Neutrophil (primary cell): ENCODE results near the gene CUTC.
"Not testable (repeated sequence)": the region's sequence is repeated elsewhere in the genome, so short reads cannot be mapped to it uniquely, and the experiment has no call there.

Source experiments
- H3K27ac ChIP-seq: fragments of 200-600 bp; sonication (generic); 2 replicates; pipeline ENCODE4 v1.5.1; 2016; ENCODE audit warnings: mild to moderate bottlenecking, moderate library complexity
- H3K27me3 ChIP-seq: fragments of 200-600 bp; sonication (generic); 2 replicates; pipeline ENCODE4 v1.6.0; 2016; ENCODE audit warnings: mild to moderate bottlenecking
- H3K36me3 ChIP-seq: fragments of 200-600 bp; sonication (generic); 2 replicates; pipeline ENCODE4 v1.5.1; 2017
- H3K4me1 ChIP-seq, 2 experiments: fragments of 200-600 bp in 1 of 2; sonication (generic) in 1 of 2; 1 replicate in 1 of 2; 2 replicates in 1 of 2; pipeline versions ENCODE4 v1.5.1 to v1.6.1; 2013 to 2016; ENCODE audit warnings: low read depth in 1 of 2, low read length in 1 of 2, mild to moderate bottlenecking in 1 of 2, moderate library complexity in 1 of 2; ENCODE audit not compliant: control insufficient read depth in 1 of 2, insufficient read depth in 1 of 2
- H3K4me3 ChIP-seq, 2 experiments: fragments of 200-600 bp in 1 of 2; sonication (generic) in 1 of 2; 1 replicate in 1 of 2; 2 replicates in 1 of 2; pipeline ENCODE4 v1.5.1; 2013 to 2016; ENCODE audit warnings: low read depth in 1 of 2, low read length in 1 of 2, mild to moderate bottlenecking in 1 of 2, moderate library complexity in 1 of 2
- H3K9me3 ChIP-seq: fragments of 200-600 bp; sonication (generic); 2 replicates; pipeline ENCODE4 v1.5.1; 2016
- TF ChIP-seq, protein P1 (sequence below): fragments of 200-600 bp; sonication (generic); IDR thresholded peaks from 2 replicates; pipeline ENCODE4 v1.5.1; 2016; ENCODE audit warnings: antibody characterized with exemption

CUTC gene

DNA sequence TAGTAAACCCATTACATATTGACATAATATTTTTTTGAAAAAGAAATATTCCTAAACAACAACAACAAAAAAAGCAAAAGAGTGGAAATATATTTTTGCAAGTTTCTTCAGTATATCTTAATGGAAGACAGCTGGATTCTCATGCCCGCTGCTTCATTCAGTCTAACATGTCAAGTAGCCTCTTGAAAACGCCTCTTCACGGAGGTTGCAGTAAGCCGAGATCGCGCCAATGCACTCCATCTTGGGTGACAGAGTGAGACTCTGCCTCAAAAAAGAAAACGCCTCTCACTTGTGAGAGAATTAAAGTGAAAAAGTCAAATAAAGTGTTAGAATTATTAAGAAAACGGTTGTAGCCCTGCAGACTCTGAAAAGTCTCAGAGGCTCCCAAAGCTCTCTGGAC, 1.3 kb downstream of the CUTC start:
- Histone ChIP-seq H3K9me3 (no peaks in the 10 kb centered on the region), H3K27me3 (no peaks in the 10 kb centered on the region), H3K4me3 (no peak overlapping the region), H3K4me1 (peaks cover 27 to 29% of the 10 kb centered on the region in 2 experiments), H3K27ac (no peak overlapping the region), H3K36me3 (peaks cover 32% of the 10 kb centered on the region)
- TF ChIP-seq, protein P1, sequence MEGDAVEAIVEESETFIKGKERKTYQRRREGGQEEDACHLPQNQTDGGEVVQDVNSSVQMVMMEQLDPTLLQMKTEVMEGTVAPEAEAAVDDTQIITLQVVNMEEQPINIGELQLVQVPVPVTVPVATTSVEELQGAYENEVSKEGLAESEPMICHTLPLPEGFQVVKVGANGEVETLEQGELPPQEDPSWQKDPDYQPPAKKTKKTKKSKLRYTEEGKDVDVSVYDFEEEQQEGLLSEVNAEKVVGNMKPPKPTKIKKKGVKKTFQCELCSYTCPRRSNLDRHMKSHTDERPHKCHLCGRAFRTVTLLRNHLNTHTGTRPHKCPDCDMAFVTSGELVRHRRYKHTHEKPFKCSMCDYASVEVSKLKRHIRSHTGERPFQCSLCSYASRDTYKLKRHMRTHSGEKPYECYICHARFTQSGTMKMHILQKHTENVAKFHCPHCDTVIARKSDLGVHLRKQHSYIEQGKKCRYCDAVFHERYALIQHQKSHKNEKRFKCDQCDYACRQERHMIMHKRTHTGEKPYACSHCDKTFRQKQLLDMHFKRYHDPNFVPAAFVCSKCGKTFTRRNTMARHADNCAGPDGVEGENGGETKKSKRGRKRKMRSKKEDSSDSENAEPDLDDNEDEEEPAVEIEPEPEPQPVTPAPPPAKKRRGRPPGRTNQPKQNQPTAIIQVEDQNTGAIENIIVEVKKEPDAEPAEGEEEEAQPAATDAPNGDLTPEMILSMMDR, result no peak

DNA sequence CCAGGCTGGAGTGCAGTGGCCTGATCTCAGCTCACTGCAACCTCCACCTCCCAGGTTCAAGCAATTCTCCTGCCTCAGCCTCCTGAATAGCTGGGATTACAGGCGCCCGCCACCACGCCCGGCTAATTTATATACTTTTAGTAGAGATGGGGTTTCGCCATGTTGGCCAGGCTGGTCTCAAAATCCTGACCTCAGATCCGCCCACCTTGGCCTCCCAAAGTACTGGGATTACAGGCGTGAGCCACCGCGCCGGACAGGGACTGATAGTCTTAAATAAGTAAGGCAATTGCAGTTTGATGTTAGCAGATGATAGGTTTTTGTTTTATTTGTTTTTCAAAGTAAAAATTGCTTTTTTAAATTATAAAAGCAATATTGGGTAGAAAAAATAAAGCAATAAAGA, 2.1 kb downstream of the CUTC start:
- H3K36me3 ChIP-seq, result peaks cover 25% of the 10 kb centered on the region
- not testable (repeated sequence) for H3K27me3 ChIP-seq, H3K4me3 ChIP-seq, H3K9me3 ChIP-seq, H3K27ac ChIP-seq
- H3K4me1 ChIP-seq, result peaks cover 27 to 29% of the 10 kb centered on the region in 2 experiments

DNA sequence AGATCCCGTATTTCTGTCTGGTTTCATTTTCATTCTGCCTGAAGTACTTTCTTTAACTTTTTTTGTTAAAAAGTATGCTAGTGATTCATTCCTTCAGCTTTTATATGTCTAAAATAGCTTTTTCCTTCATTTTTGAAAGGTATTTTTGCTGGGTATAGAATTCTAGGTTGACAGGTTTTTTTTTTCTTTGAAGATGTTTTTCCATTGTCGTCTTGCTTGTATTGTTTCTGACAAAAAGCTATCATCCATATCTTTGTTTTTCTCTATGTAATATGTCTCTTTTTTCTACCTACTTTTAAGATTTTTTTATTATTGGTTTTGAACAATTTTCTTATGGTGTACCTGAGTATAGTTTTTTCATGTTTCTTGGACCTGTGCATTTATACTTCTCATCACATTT, 8.2 kb downstream of the CUTC start:
- TF ChIP-seq, protein P1, result no peak

DNA sequence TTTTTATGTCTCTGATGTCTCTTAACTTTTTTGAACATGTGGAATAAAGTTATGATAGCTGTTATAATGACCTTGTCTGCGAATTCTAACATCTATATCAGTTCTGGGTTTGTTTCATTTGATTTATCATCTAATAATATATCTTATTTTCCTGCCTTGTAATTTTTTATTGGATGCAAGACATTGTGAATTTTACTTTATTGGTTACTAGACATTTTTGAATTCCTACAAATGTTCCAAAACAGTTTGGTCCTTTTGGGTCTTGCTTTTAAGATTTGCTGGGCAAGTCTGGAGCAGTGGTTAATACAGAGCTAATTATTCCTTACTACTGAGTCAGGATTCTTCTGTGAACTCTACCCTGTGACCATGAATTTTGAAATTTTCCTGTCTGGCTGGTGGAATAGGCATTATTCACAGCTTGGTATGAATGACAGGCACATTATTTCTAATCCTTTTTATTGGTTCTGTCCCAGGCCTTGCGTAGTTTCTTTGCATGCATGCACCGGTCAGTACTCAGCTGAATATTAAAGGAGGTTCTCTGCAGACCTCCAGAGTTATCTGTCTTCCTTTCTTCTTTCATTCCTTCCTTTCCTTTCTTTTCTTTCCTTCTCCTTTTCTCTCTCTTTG, 9.0 kb downstream of the CUTC start:
- Histone ChIP-seq H3K4me3 (no peak overlapping the region), H3K36me3 (peaks cover 83% of the 10 kb centered on the region), H3K4me1 (no peaks in the 10 kb centered on the region), H3K27ac (no peak overlapping the region), H3K9me3 (peaks cover 4% of the 10 kb centered on the region), H3K27me3 (no peaks in the 10 kb centered on the region)
- TF ChIP-seq, protein P1, result no peak

More for the DNA sequence above, 8.2 kb downstream of the CUTC start:
- no peak overlapping the region for H3K27ac ChIP-seq
- H3K27me3 ChIP-seq, result no peaks in the 10 kb centered on the region
- H3K4me3 ChIP-seq, result no peak overlapping the region
- H3K36me3 ChIP-seq, result peaks cover 77% of the 10 kb centered on the region
- no peaks in the 10 kb centered on the region for H3K4me1 ChIP-seq
- H3K9me3 ChIP-seq, result peaks cover 4% of the 10 kb centered on the region

DNA sequence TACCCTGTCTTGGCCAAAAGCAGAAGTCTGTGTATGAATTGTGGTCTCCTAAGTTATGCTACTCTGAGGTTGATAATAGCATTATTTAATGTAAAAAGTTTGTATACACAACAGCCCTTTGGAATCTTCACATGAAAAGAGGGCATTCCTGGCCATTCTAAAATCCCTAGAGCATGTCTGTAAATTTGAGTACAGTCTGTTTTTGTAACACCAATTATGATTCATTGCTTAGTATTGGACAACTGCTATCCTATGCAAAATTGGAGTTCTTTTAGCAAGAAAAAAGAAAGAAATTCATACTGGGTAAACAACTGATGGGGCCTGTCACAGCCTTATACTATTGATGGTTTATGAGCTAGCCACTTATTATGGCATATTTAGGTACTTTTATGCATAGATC, 10.2 kb downstream of the CUTC start:
- H3K9me3 ChIP-seq, result peaks cover 4% of the 10 kb centered on the region

DNA sequence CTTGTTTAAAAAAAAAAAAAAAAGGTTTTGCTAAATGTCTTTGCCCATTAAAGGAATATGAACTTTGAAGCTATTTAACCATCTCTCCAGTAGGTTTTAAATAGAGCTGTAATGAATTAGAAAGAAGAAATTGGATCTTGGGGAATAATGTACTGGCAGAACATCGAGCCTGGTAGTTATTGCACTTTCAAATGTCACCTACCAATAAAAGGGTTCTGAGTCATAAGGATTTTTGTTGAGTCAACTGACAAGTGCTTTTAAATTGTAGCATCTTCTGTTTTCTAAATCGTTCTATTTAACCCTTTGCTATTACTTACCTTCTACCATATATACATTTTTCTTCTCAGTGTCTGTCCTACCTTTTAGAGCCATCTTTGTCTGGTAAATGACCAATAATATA, 10.7 kb downstream of the CUTC start:
- peaks cover 82% of the 10 kb centered on the region for H3K36me3 ChIP-seq
- H3K9me3 ChIP-seq, result peaks cover 4% of the 10 kb centered on the region
- H3K27me3 ChIP-seq, result no peaks in the 10 kb centered on the region
- H3K4me3 ChIP-seq, result no peak overlapping the region
- TF ChIP-seq, protein P1, result no peak
- no peaks in the 10 kb centered on the region for H3K4me1 ChIP-seq
- H3K27ac ChIP-seq, result no peak overlapping the region

More for the DNA sequence above, 10.2 kb downstream of the CUTC start:
- Histone ChIP-seq H3K36me3 (peaks cover 82% of the 10 kb centered on the region), H3K4me3 (no peak overlapping the region), H3K27me3 (no peaks in the 10 kb centered on the region), H3K27ac (no peak overlapping the region), H3K4me1 (no peaks in the 10 kb centered on the region)
- TF ChIP-seq, protein P1, result no peak
